Neural cell (in vitro differentiated cells): ENCODE results near the gene FECH. TPM values are rescaled to one million over a fixed set of nuclear protein-coding genes. Genes with fewer than 3 reads are reported as not detected.

ENCODE experiments used
- H2AFZ ChIP-seq: fragments of 200-600, 300-800 bp; sonication (generic), shearing (Covaris generic); 2 replicates; pipeline ENCODE4 v1.6.0; 2014; ENCODE audit warnings: low read depth, mild to moderate bottlenecking, antibody characterized with exemption, low read length, moderate library complexity
- H3F3A ChIP-seq: fragments of 200-600 bp; shearing (Covaris generic); 2 replicates; pipeline ENCODE4 v1.6.1; 2016; ENCODE audit warnings: mild to moderate bottlenecking, moderate library complexity, mixed read lengths, antibody characterized with exemption, low read length; ENCODE audit not compliant: insufficient read depth, poor library complexity, severe bottlenecking
- H3K27ac ChIP-seq: fragments of 200-600, 300-800 bp; sonication (generic), shearing (Covaris generic); 2 replicates; pipeline ENCODE4 v1.5.1; 2014; ENCODE audit warnings: mild to moderate bottlenecking, low read length, moderate library complexity
- H3K27me3 ChIP-seq: fragments of 300-800, 200-600 bp; sonication (generic), shearing (Covaris generic); 2 replicates; pipeline ENCODE4 v1.6.0; 2014; ENCODE audit warnings: mild to moderate bottlenecking, low read depth, low read length, moderate library complexity; ENCODE audit not compliant: insufficient read depth
- H3K36me3 ChIP-seq: fragments of 300-800, 200-600 bp; sonication (generic), shearing (Covaris generic); 2 replicates; pipeline ENCODE4 v1.5.1; 2014; ENCODE audit warnings: mild to moderate bottlenecking, antibody characterized with exemption, low read length, moderate library complexity; ENCODE audit not compliant: insufficient read depth
- H3K4me2 ChIP-seq: fragments of 300-800, 200-600 bp; sonication (generic), shearing (Covaris generic); 2 replicates; pipeline ENCODE4 v1.6.0; 2014; ENCODE audit warnings: mild to moderate bottlenecking, low read length
- H3K4me3 ChIP-seq: fragments of 300-800, 200-600 bp; sonication (generic), shearing (Covaris generic); 2 replicates; pipeline ENCODE4 v1.5.1; 2014; ENCODE audit warnings: mild to moderate bottlenecking, low read length, moderate library complexity
- H3K79me2 ChIP-seq: fragments of 200-600 bp; shearing (Covaris generic); replicated peaks from 2 replicates; pipeline ENCODE4 v1.6.0; 2014; ENCODE audit warnings: mild to moderate bottlenecking, low read length, moderate library complexity; ENCODE audit not compliant: insufficient read depth
- H3K9ac ChIP-seq: fragments of 300-800, 200-600 bp; sonication (generic), shearing (Covaris generic); 2 replicates; pipeline ENCODE4 v1.6.1; 2016; ENCODE audit warnings: mild to moderate bottlenecking, low read length, mixed read lengths
- H3K9me2 ChIP-seq: fragments of 200-600 bp; shearing (Covaris generic); 2 replicates; pipeline ENCODE4 v1.6.1; 2016; ENCODE audit warnings: mild to moderate bottlenecking, low read length, mixed read lengths; ENCODE audit not compliant: insufficient read depth
- H3K9me3 ChIP-seq: fragments of 200-600, 300-800 bp; sonication (generic), shearing (Covaris generic); 2 replicates; pipeline ENCODE4 v1.6.1; 2016; ENCODE audit warnings: mild to moderate bottlenecking, mixed run types, low read length, moderate library complexity, mixed read lengths
- H4K20me1 ChIP-seq: fragments of 200-600 bp; shearing (Covaris generic); 2 replicates; pipeline ENCODE4 v1.6.1; 2016; ENCODE audit warnings: mild to moderate bottlenecking, mixed run types; ENCODE audit not compliant: insufficient read depth
- CTCF ChIP-seq: fragments of 450-650 bp; IDR thresholded peaks from 2 replicates; pipeline ENCODE4 v1.5.1; 2014; ENCODE audit warnings: antibody characterized with exemption, mild to moderate bottlenecking, moderate library complexity; ENCODE audit not compliant: poor library complexity, severe bottlenecking
- EP300 ChIP-seq: fragments of 450-650 bp; conservative IDR thresholded peaks from 2 replicates; pipeline ENCODE4 v1.6.1; 2014; ENCODE audit warnings: antibody characterized with exemption, mild to moderate bottlenecking, moderate library complexity; ENCODE audit not compliant: poor library complexity, severe bottlenecking
- EZH2 ChIP-seq: fragments of 200-600, 300-800 bp; shearing (Covaris generic), sonication (generic); IDR thresholded peaks from 2 replicates; pipeline ENCODE4 v1.6.1; 2014; ENCODE audit warnings: antibody characterized with exemption, low read length, borderline replicate concordance, mild to moderate bottlenecking; ENCODE audit not compliant: insufficient read depth, poor library complexity, severe bottlenecking
- MXI1 ChIP-seq: fragments of 450-650 bp; conservative IDR thresholded peaks from 2 replicates; pipeline ENCODE4 v1.6.1; 2014; ENCODE audit warnings: antibody characterized with exemption, mild to moderate bottlenecking; ENCODE audit not compliant: poor library complexity, severe bottlenecking
- POLR2AphosphoS5 ChIP-seq: IDR thresholded peaks from 2 replicates; pipeline ENCODE4 v1.6.1; 2012
- RAD21 ChIP-seq: fragments of 450-650 bp; conservative IDR thresholded peaks from 2 replicates; pipeline ENCODE4 v1.6.1; 2014; ENCODE audit warnings: antibody characterized with exemption, mild to moderate bottlenecking, moderate library complexity
- REST ChIP-seq: IDR thresholded peaks from 2 replicates; pipeline ENCODE4 v1.6.1; 2012; ENCODE audit warnings: borderline replicate concordance
- SMC3 ChIP-seq: fragments of 450-650 bp; conservative IDR thresholded peaks from 2 replicates; pipeline ENCODE4 v1.6.1; 2014; ENCODE audit warnings: antibody characterized with exemption, mild to moderate bottlenecking, moderate library complexity; ENCODE audit not compliant: poor library complexity
- TAF1 ChIP-seq: IDR thresholded peaks from 2 replicates; pipeline ENCODE4 v1.6.1; 2012; ENCODE audit warnings: low read depth
- polyA plus RNA-seq: library from polyadenylated mRNA; depleted of rRNA; stranded (reverse); fragments of >200 nt; gene quantifications from 2 replicates; pipeline ENCODE4 v1.2.3, GENCODE V29; 2014

FECH gene
- polyA plus RNA-seq, 1 donor from 2014 or later: 17.1 TPM

- no peaks in the 10 kb centered on the region for H4K20me1 ChIP-seq
- H3K79me2 ChIP-seq: no peaks in the 10 kb centered on the region
- H2AFZ ChIP-seq: no peak overlapping the region
- H3K9me3 ChIP-seq: no peaks in the 10 kb centered on the region
- H3F3A ChIP-seq: no peaks in the 10 kb centered on the region
- no peaks in the 10 kb centered on the region for H3K9me2 ChIP-seq
- H3K27me3 ChIP-seq: no peaks in the 10 kb centered on the region
- TF ChIP-seq EZH2: no peak
- no peak for TF ChIP-seq SMC3
- TF ChIP-seq RAD21: no peak
- TF ChIP-seq TAF1: no peak
- no peak for TF ChIP-seq EP300
- no peak for TF ChIP-seq MXI1
- no peak for TF ChIP-seq POLR2AphosphoS5
- TF ChIP-seq REST: no peak
- TF ChIP-seq CTCF: no peak
- no peak overlapping the region for H3K4me2 ChIP-seq
- H3K36me3 ChIP-seq: no peaks in the 10 kb centered on the region
- H3K27ac ChIP-seq: no peak overlapping the region
- no peak overlapping the region for H3K9ac ChIP-seq
- H3K4me3 ChIP-seq: no peak overlapping the region
Observed at GRCh38 chr18:57559314-57559713, 27.2 kb downstream of the FECH start.

GRCh38 chr18:57555134-57555533 lies 31.4 kb downstream of the FECH start:
- Histone ChIP-seq H3K4me3 (no peak overlapping the region), H3K27ac (no peak overlapping the region), H3K9ac (no peak overlapping the region), H3K27me3 (no peaks in the 10 kb centered on the region), H2AFZ (no peak overlapping the region), H4K20me1 (no peaks in the 10 kb centered on the region), H3K4me2 (no peak overlapping the region), H3K9me2 (no peaks in the 10 kb centered on the region), H3F3A (no peaks in the 10 kb centered on the region), H3K36me3 (no peaks in the 10 kb centered on the region), H3K79me2 (no peaks in the 10 kb centered on the region), H3K9me3 (no peaks in the 10 kb centered on the region)
- no peak for TF ChIP-seq REST
